GM19025 (cell line): ENCODE measurements around the gene ORM2.

ENCODE experiments used
- ATAC-seq: cut with Tn5 transposase; IDR thresholded peaks from one replicate; pipeline ENCODE4 v1.9.1; 2021; ENCODE audit warnings: mild to moderate bottlenecking, low read depth, moderate library complexity; ENCODE audit not compliant: unreplicated experiment

ORM2 gene

DNA sequence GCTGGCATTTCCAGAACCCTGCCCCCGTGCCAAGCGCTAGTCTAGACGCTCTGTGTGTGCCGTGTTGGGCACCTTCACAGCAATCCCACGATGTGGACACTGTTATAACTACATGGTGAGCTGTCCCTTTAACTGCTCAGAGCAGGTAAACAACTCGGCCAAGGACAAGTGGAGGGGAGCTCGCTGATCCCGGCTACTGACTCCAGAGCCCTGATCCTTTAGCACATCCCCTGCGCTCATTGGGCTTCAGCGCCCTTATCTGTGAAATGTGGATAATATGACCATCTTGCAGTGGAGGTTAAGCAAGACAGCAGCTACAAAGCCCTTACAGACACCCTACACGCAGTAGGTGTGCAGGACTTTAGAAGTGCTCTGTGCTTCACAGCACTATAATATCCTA lies 16.5 kb downstream of the ORM2 start:
- no peak for ATAC-seq

GRCh38 chr9:114347675-114348074 lies 18.0 kb downstream of the ORM2 start:
- no peak for ATAC-seq

DNA sequence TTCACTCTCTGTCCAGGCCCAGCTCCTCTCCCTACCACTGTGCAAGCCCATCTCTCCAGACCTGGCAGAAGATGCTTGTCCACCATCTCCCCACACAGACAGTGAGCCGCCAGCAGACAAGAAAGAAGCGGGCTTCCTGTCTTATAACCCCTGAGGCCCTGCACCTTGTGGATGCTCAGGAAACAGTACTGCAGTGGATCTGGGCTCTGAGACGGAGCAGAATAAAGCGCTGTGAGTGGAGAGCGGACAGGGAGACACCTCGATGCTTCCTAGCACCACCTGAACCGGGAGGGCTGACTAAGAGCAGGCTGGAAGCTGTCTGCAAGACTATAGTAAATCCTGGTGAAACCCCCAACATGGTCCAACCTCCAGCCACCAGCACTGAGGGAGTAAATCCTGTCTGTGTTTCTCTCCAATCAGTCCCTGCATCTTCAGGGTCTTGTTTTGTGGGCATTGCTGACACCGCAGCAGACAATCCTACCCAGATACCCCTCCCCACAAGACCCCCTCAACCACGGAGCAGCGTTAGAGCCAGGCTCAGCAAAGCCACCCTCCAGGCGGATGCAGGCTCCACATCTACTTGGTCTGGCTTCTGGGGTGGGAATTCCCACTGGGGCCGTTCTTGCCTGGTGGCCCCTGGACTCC lies 18.7 kb downstream of the ORM2 start:
- no peak for ATAC-seq

DNA sequence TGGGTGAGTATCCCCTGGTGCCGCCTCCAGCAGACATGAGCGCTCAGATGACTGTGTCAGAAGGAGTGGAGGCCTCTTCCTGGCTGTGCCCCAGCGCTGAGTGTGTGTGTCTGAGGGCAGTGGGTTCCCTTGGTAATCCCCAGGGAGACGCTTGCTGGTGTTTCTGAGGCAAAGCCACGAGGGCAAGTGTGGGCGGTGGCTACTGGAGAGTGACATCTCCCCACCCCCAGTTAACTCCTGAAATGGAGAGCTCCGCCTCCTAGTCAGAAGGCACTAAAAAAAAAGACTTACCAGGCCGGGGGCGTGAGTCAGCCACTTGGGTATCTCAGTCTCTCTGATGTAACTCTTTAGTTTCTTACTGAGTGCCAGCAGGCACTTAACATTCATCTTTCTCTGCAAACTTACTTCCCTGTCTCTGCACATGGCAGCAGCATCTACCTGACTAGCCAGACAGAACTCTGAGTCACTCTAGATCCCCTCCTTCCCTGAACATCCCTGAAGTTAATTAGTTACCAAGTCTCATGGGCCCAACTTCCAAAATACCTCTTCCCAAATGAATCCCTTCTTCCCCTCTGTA lies 19.3 kb downstream of the ORM2 start:
- peak; percentile 91 for ATAC-seq

- no peak for ATAC-seq
Observed at GRCh38 chr9:114349713-114350480, 20.2 kb downstream of the ORM2 start.

- ATAC-seq: no peak
Observed at GRCh38 chr9:114350636-114351401, 21.1 kb downstream of the ORM2 start.

DNA sequence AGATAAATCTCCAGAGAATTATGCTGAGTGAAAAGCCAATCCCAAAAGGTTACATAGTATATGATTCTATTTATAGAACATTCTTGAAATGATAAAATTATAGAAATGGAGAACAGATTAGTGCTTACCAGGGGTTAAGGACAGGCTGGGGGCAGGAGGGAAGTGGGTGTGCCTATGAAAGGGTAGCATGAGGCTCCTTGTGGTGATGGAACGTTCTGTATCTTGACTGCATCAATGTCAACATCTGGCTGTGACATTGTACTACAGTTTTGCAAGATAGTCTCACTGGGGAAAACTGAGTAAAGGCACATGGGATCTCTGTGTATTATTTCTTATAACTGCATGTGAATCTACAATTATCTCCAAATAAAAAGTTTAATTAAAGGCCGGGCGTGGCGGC lies 22.3 kb downstream of the ORM2 start:
- ATAC-seq: no peak

DNA sequence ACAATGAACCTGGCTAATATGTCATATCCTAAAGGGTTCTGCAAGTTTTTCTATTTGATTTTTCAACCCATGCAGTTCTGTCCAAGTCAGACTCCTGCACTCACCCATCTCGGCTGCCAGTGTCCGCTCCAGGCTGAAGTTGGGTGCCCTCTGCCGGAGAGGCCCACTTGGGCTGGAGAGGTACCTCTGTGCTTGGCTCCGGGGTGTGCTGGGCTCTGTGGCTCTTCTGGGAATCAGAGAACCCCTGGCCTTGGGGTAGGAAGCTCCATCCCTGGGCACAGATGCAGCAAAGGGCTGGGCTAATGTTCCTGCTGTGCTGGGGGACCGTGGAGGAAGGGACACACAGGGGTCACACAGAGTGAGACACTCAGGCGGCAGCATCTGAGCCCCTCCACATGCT lies 26.2 kb downstream of the ORM2 start:
- no peak for ATAC-seq

- ATAC-seq: no peak
Observed at GRCh38 chr9:114356792-114357191, 27.1 kb downstream of the ORM2 start.

- no peak for ATAC-seq
Observed at GRCh38 chr9:114357360-114357759, 27.7 kb downstream of the ORM2 start.

GRCh38 chr9:114357911-114358328 lies 28.3 kb downstream of the ORM2 start:
- no peak for ATAC-seq

DNA sequence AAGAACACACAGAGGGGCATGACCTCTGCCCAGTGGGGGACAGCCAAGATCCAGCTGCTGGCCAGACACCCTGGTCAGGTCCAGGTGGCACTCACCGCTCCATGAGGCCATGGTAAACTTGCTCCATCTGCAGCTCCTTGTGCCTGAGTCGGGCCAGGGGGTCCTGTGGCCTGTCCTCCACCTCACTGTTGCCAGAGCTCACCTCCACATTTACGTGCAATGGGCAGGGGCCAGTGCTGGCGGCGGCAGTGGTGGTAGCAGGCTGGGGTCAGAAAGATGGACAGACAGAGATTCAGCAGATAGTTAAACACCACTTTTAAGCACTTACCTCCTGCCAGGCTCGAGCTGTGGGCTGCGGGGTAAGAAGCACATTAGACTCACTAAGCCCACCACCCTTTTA lies 30.1 kb downstream of the ORM2 start:
- no peak for ATAC-seq

DNA sequence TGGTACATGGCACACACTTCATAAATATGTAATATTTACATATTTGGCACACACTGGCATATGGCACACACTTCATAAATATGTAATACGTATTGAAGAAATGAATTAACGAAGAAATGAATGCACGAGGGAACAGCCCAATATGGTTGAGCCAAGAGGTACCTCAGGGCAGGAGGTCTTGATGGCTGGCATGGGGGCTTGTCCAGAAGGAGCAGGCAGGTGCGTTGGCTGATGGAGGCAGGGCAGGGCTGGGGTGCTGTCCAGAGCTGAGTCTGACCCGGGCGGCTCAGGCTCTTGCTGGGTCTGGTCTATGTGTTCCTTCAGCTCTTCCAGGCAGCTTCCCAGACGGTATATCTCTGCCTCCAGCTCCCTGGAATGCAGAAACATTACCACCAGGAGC lies 31.9 kb downstream of the ORM2 start:
- ATAC-seq: no peak

GRCh38 chr9:114362394-114362793 lies 32.7 kb downstream of the ORM2 start:
- ATAC-seq: no peak

DNA sequence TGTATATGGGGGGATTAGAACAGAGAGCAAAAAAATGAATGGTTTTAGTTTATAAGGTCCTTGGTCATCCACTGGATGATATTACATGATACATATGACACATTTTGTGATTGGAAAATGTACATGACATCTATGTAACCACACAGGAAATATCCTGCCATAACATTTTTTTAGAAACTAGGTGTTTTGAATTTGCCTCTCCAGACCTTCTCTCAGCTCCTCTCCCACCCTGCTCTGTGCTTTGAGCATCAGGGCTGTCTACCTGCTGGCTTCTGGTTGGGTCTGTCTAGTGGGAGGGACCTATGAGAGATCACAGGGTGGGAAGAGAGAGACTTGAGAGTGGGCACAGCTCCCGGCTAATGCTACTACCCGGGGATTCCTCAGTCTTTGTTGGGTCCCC lies 33.8 kb downstream of the ORM2 start:
- ATAC-seq: no peak

DNA sequence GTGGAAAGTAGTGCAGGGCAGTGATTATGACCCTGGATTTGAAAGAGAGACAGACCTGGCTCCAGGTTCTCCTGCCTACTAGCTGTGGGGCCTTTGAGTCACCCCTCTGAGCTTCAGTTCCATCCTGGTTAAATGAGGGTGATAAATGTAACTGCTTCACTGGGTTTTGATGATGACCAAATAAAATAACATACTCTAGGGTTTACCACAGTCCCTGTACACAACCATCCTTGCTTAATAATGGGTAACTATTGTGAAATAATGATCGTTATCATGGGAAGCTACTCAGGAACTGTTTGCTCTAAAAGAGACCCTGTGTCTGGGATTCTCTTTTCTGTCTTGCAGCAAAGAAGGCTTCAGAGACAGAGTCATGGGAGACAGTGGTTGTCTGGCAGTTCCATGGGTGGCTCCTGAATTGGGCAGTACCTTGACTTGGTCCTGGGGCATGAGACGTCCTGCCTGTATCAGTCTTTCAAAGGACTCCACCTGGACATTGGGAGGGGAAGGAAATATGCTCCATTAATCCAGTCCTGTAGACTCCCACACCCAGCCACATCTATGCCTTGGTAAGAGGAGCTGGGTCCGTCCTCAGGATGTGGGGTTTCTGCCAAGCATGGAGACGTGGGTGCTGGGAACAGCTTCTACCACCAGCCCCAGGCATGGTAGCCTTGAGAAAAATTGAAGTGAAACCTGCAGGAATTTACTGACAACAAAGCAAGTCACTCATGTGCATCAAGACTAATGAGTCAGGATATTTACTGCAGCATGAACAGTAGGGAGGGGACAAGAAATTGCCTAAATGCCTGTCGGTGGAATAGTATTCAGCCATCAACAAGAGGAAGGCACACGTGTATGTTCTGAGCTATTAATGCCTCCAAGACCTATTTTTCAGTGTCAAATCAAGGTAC lies 34.7 kb downstream of the ORM2 start:
- no peak for ATAC-seq

- no peak for ATAC-seq
Observed at GRCh38 chr9:114365194-114365593, 35.5 kb downstream of the ORM2 start.

- ATAC-seq: no peak
Observed at GRCh38 chr9:114366334-114367128, 36.9 kb downstream of the ORM2 start.

DNA sequence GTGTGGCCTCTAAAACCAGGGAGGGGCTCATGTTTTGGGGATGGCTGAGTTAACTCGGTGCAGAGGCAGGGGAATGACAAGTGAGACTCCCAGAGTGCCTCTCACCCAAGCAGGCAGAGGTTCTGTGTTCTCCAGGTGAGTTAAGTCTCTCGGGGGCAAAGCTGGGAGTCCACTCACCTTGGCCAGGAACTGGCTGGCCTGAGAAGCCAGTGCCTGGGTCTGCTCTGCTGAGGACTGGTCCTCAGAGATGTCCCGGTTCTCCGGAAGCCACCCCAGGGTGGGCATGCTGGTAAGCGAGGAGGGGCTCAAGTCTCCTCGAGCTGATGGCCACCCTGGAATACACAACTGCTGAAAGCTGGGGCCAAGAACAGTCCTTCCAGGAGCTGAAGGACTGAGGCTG lies 37.7 kb downstream of the ORM2 start:
- ATAC-seq: no peak
